ENCODE results near the gene GATAD2A.

Gene GATAD2A

DNA sequence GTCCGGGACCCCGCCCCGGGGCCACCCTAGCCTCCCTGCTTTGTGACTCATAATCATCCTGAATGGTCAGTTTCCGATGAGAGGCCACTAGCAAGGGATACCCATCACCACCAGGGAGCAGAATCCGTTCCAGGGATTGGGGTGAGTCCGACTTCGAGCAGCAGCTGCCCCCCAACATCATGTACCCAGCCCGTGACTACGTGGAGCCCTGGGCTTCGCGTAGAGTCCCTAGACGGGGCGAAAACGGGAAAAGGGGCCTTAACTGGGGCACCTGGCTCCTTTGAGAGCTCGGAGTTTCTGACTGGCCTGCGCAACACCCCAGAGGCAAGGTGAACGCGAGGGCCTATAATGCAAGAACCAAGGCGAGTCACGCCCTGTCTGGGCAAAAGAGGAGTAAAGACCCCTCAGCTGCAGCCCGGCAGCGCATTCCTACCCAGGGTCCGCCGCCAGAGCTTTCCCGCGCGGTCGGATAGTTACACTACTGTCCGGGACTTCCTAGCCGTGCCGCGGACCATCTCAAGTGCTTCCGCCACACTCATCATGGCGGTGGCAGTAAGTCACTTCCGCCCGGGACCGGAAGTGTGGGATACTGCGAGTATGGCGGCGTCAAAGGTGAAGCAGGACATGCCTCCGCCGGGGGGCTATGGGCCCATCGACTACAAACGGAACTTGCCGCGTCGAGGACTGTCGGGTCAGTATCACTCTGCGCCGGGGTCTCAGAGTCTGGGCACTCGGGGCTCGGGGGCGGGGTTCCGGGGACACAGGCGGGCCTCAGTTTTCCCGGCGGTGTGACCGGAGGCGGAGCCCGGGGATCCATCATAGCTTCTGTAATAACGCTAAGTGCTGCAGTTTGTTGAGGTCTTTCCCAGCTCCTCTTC is 110.4 kb downstream of the GATAD2A start, which contains the start of gene NDUFA13:
Gene NDUFA13 (plus strand): TSS at position 584 of the 878 bp plus-strand sequence. CDS start 14 bp downstream, at position 598.
- peak; percentile 65 for DNase-seq

DNA sequence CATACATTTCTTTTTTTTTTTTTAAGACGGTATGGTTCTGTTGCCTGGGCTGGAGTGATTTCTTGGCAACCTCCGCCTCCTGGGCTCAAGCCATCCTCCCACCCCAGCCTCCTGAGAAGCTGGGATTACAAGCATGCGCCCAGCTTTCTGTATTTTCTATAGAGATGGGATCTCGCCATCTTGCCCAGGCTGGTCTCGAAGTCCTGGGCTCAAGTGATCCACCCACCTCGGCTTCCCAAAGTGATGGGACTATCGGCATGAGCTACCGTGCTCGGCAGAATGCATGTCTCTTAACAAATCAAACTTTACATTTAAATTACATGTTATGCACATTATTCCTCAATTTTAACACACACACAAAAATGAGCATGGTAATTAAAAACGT is 111.8 kb downstream of the GATAD2A start:
- no peak for DNase-seq

- DNase-seq = no peak
These were observed 115.5 kb downstream of the GATAD2A start for GRCh38 chr19:19520989-19521388.

GRCh38 chr19:19523177-19523576 is 117.7 kb downstream of the GATAD2A start:
- no peak for DNase-seq

- no peak for DNase-seq
These were observed 118.6 kb downstream of the GATAD2A start for GRCh38 chr19:19524053-19524452.

- no peak for DNase-seq
These were observed 120.3 kb downstream of the GATAD2A start for GRCh38 chr19:19525611-19526380.

DNA sequence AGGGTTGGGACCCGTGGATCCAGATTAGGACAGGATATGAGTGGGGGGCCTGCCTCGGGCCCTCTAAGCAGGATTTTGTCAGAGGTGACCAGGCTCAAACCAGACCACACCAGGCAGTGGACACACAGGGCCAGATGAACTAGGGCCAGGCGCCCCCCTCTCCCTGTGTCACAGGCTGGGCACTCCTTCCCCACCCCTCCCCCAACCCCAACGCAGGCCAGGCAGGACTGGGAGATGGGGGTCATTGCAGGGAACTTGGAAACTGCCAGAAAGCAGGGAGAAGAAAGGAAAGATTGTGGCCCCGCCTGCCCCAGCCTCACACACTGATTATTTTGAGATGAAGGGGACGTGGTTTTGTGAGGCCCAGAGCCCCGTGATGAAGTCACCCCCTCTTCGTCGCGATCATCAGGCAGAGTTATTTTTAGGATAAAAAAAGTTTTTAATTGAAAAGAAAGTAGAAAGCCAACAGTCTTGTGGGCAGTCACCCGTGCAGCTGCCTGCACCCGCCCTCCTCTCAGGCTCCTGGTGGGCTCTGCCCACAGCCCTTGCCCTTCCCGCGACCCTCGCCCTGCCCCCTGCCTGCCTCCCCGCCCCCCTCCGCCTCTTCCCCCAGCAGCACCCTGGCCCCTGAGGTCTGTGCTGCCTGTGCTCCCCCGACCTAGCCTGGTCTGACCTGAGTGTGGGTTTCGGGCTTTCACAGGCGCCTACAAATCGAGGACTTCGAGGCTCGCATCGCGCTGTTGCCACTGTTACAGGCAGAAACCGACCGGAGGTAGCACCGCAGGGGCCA is 121.3 kb downstream of the GATAD2A start:
- no peak for DNase-seq

DNA sequence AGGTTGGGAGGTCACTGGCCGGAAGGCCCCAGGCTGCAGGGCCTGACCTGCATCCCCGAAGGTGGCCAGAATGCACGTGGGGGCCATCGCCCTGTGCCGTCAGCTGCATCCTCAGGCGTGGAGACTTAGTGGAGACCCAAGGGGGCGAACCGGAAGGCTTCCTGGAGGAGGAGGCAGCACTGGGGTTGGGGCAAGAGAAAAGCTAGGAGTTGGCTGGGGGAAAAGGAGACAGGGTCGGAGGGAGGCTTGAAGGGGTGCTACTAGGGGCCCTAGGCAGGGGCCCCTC is 121.8 kb downstream of the GATAD2A start:
- no peak for DNase-seq

DNA sequence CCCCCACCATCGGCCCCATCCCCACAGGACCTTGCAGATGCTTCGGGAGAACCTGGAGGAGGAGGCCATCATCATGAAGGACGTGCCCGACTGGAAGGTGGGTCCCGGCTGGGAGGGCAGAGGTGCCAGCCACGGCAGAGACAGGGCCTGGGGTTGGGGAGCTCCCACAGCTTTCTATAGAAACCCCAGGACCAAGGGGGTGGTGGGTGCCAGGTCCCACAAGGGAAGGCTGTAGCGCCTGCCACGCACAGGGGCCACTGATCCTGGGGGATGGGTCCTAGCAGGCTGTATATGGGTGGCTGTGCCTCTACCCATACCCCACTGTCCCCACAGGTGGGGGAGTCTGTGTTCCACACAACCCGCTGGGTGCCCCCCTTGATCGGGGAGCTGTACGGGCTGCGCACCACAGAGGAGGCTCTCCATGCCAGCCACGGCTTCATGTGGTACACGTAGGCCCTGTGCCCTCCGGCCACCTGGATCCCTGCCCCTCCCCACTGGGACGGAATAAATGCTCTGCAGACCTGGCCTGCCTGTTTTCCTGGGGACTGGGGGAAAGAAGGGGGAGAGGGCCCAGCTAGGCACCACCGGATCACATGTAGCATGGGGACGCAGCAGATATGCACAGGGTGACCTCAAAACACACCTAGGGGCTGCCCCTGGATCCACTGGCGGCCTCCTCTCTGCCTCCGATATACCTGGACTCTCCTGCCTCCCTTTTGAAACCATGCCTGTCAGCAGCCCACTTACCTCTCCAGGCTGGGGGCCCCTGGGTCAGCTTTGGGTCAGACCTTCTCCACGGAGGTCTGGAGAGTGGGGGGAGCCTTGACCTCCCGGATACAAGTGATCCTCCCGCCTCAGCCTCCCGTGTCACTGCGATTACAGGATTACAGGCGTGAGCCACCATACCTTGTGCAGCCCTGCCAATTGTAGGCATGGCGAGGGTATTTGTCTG is 122.5 kb downstream of the GATAD2A start:
- DNase-seq = no peak

DNA sequence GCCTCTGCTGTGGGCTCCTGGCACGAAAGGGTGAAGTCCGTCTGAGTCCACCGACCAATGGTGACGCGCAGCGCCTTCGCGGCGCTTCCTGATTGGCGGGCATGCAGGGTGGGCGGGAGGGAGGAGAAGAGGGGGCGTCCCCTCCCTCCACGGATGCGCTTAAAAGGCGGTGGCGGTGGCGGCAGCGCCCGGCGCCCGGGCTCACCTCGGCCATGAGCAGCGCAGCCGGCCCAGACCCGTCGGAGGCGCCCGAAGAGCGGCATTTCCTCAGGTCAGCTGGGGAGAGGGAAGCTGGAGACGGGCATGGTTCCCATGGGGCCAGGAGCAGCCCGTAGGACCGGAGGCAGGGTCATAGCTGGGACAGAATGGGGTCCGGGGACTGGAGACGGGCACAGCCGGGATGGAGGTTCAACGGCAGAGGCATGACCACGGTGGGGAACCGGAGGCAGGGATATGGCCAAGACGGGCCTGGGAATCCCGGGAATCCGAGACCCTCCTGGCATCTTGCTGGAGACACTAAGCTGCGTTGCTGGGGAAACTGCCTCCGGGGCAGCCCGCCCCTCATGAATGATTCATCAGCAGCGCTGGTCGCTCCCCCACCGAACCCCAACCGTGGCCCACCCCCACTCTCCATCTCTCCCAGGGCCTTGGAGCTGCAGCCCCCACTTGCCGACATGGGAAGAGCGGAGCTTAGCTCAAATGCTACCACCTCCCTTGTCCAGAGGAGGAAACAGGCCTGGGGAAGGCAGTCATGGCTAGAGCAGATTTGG is 123.4 kb downstream of the GATAD2A start, which contains the start of gene YJEFN3:
Gene YJEFN3 (plus strand): TSS at position 191 of the 770 bp plus-strand sequence. CDS start 22 bp downstream, at position 213.
- DNase-seq = no peak

DNA sequence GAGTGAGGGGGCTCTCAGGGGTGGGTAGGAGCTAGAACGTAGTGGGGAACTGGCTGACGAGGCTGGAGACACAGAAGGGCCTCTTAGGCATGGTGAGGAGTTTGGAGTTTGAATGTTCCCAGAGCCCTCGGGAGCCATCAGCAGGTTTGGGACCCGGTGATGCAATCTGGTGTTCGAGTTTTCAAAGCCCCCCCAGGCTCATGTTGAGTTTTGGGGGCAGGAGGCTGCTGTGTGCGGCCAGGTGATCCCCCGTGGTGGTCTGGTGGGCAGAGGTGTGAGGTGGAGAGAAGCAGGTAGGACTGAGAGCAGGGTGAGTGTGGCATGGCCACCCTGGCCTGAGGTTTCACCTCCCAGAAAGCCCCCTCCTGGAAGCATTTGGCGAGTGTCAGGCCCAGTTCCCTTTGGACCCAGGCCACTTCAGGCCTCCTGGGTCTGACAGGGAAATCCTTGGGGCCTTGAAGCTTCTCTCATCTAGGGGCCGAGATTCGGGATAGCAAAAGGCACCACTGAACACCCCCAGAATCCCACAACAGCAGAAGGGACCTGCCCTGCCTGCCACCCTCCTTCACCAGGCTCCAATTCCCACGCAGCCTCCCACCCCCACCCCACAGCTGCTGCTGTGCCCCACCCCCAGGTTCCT is 124.4 kb downstream of the GATAD2A start:
- DNase-seq = no peak

GRCh38 chr19:19530423-19530804 is 124.9 kb downstream of the GATAD2A start:
- DNase-seq = no peak

DNA sequence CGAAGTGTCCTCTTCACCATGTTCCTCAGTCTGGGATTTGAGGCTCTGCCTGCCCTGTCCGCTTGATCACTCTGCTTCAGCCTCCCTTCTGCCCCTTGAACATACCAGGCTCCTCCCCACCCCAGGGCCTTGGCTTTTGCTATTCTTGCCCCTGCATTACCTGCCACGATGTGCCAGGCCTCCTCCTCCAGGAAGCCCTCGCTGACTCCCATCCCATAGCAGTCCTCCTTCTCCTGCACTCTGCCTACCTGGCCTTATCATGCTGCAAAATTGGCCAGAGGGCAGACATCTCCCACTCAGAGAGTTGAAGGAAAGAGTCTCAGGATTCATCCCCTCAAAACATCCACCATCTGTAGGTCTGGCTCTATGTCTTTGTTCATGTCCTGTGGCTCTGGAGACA is 125.4 kb downstream of the GATAD2A start:
- DNase-seq = no peak

- DNase-seq = no peak
These were observed 126.7 kb downstream of the GATAD2A start for GRCh38 chr19:19531951-19532805.

DNA sequence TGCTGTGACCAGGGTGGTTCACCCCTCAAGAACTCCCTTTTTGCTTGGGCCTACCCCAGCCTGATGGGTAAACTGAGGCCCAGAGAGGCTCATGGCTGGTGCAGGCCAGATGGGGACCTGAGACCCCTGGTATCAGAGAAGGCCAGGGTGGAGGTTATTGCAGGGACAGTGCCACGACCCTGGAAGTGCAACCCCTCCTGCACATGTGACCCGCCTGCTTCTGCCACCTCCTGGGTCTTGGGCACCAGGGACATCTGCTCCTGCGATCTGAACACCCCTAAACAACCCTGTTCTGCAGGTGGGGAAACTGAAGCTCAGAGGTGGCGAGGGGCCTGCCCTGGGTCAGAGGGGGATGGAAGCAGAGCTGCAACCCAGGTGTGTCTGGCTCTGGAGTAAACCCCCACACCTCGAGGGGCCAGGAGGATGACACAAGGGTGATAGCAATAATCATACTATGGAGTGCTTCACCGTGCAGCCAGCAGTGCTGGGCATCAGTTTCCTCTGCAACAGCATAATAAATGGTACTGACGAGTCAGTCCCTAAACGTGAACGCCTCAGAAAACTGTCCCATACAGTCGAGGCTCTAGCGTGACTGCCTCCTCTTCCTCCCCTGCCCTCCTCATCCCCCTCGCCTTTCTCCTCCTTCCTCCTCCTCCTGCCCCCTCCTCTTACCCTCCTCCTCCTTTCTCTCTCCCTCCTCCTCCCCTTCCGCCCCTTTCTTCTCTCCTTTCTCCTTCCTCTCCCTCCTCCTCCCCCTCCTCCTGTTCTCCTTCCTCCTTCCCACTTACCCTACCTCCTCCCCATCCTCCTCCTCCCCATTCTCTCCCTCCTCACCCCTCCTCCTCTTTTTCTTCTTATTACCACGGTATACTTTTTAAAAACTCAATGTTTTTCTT is 127.6 kb downstream of the GATAD2A start:
- DNase-seq = no peak

- DNase-seq = no peak
These were observed 128.4 kb downstream of the GATAD2A start for GRCh38 chr19:19533841-19534240.

DNA sequence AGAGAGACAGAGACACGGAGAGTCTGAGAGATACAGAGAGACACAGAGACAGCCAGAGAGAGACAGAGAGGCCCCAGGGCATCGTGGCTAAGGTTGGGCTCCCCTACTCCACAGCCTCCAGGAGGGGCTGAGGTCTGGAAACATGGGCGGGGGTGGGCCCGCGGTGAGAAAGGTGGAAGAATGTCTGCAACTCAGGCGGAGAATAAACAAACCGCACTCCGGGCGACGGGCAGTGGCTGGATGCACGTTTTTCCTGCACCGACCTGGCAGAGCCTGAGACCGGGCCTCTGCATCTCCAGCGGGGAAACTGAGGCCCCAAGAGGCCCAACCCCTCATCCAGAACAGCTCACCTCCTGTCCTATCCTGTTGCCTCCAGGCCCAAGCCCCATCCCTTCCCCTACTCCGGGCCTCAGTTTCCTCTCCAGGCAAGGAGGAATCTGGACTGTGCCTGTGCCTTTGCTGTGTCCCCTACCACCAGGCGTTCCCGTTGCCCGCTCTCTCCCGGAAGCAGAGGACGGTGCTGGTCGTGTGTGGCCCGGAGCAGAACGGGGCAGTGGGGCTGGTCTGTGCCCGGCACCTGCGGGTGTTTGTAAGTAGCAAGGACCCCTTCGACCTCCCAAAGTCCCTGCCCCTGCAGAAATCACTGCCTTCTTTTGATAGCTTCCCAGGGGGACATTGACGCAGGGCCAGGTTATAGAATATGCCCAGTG is 129.2 kb downstream of the GATAD2A start:
- no peak for DNase-seq
